HG03064 (cell line): ENCODE data around the gene TMEM39B.
"Not testable (repeated sequence)": the region's sequence is repeated elsewhere in the genome, so short reads cannot be mapped to it uniquely, and the experiment has no call there.

Experiments
- ATAC-seq: cut with Tn5 transposase; IDR thresholded peaks from one replicate; pipeline ENCODE4 v1.9.1; 2021; ENCODE audit warnings: low read depth; ENCODE audit not compliant: unreplicated experiment

TMEM39B gene

DNA sequence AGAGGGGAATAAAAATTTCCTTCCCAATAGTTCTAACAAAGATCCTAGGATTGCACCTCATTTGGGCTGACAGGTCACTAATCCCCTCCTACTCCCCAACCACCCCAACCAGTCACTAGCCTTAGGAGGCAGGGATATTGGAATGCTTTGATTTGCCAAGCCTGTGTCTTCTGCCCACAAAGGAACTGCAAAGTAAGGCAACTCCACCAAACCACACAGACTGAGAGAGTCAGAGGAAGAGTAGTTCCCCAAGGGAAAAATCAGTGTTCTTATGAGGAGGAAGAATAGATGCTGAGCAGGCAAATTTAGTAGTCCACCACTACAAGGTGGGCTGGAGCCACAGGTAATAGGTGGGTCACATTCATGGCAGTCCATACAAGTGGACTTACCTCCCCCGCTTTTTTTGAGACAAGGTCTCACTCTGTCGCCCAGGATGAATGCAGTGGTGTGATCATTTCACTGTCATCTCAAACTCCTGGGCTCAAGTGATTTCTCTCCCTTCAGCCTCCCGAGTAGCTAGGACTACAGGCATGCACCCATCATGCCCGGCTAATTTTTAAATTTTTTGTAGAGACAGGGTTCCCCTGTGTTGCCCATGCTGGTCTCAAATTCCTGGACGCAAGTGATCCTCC, 3.7 kb upstream of the TMEM39B start:
- ATAC-seq: no peak

- ATAC-seq: no peak
Measured at GRCh38 chr1:32071758-32072621, 749 bp upstream of the TMEM39B start.

- ATAC-seq: no peak
Measured at GRCh38 chr1:32073299-32074229, 825 bp downstream of the TMEM39B start.

DNA sequence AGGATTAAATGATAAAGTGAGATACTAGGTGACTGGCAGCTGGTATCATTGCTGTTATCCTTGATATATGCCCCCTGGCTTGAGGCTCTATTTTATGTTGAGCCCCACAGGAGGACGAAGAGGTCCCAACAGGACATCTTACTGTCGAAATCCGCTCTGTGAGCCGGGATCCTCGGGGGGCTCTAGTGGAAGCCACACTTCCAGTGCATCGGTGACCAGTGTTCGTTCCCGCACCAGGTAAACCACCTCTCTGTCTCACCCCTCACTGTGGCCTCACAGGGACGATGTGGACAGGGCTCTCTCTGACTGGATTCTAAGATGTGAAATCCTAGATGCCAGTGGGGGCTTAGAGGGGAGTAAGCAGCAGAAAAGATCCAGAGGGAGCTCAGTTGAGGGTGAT, 2.1 kb downstream of the TMEM39B start:
- no peak for ATAC-seq

- ATAC-seq: no peak
Measured at GRCh38 chr1:32077451-32077850, 4.7 kb downstream of the TMEM39B start.

GRCh38 chr1:32082022-32082421, 9.3 kb downstream of the TMEM39B start:
- ATAC-seq: no peak

- ATAC-seq: not testable (repeated sequence)
Measured at GRCh38 chr1:32086381-32086780, 13.6 kb downstream of the TMEM39B start.

- no peak for ATAC-seq
Measured at GRCh38 chr1:32091176-32091575, 18.4 kb downstream of the TMEM39B start.

GRCh38 chr1:32091591-32091990, 18.9 kb downstream of the TMEM39B start:
- ATAC-seq: no peak

GRCh38 chr1:32094746-32095521, 22.2 kb downstream of the TMEM39B start:
- no peak for ATAC-seq

DNA sequence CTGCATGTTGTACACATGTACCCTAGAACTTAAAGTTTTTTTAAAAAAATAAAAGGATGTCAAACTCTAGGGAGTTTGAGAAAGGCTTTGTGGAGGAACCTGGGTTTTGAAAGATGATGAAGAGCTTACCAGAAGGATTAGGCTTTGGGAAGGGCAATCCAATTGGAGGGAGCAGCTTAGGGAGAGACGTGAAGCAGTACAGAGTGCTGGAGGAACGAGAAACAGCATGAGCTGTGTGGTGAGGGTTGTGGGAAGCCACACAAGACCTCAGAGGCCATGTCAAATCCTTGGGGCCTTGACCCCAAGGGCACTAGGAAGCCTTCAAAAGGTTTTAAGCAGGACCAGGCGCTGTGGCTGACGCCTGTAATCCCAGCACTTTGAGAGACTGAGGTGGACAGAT, 26.7 kb downstream of the TMEM39B start:
- ATAC-seq: no peak

- no peak for ATAC-seq
Measured at GRCh38 chr1:32100359-32100758, 27.6 kb downstream of the TMEM39B start.

GRCh38 chr1:32100807-32101708, 28.3 kb downstream of the TMEM39B start:
- ATAC-seq: no peak

DNA sequence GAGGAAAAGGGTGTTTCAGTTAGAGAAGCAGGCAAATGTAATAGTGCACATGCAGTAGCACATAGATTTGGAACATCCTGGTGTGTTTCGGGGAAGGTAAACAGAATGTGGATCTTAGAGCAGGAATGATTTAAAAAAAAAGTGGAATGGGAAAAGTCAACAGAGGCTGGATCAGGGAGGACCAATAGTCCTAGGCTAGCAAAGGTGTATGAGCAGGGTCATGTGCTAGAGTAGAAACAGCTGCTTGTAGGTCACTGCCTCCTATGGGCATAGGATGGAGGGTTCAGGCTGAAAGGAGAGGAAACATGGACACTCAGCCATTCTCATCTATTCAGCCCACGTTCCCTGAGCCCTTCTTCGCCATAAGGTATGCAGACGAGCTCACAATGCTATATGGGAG, 31.4 kb downstream of the TMEM39B start:
- ATAC-seq: no peak

DNA sequence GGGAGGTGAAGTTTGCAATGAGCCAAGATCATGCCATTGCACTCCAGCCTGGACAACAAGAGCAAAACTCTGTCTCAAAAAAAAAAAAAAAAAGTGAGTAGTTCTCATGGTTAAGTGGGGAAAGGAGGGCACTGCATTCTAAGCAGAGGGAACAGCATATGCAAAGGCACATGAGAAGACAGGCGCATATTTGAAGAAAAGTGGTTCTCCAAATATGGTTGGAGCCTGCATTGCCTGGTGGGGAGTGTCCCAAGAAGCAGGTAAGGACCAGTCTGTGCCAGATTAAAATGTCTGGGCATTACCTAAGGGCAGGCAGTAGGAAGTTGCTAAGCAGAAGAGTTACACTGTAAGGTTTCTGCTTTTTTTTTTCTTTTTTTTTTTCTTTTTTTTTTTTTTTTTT, 32.6 kb downstream of the TMEM39B start:
- ATAC-seq: no peak

- no peak for ATAC-seq
Measured at GRCh38 chr1:32106663-32107275, 34.0 kb downstream of the TMEM39B start.

- peak; percentile 66 for ATAC-seq
Measured at GRCh38 chr1:32107742-32108661, 35.3 kb downstream of the TMEM39B start, which contains the start of gene KPNA6. Gene KPNA6 (plus strand): TSS chr1:32108056. CDS start chr1:32108131, 75 bp downstream.
